ENCODE results near the gene MAML3.
A peak's percentile ranks its signal among the peaks of the same experiment; 100 is the strongest.

MAML3 gene

DNA sequence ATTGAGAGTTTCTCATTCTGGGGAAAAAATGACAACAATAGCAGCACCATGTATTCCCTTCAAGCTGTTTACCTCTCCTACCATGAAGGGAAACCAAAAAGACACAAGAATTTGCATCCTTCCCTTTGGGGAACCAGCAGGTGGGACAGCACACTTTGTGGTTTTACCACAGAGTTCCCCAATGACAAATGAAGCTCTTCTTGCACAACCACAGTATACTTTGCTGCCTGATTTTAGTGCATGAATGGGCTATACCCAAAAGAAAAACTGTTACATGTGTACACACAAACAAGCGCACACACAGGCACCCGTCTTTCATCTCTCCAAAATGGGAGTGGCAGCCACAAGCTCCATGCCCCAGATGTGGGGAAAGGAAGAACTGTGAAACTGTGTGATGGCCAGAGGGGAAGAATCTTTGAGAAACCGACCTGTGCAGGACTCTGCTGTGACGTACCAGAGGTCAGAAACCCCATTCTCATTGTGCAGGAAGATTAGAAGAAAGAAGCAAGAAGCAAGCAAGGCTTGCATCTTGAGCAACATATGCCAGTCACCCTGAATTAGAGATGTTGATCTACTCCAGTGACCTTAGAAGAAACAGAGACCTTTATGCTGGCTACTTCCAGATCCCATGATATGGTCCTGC is 2.7 kb upstream of the MAML3 start:
- DNase-seq (ENCODE audit: low read depth, low spot score) = no peak

- DNase-seq (ENCODE audit: low read depth, low spot score) = no peak
Measured at GRCh38 chr4:140154572-140154891, 548 bp upstream of the MAML3 start.

DNA sequence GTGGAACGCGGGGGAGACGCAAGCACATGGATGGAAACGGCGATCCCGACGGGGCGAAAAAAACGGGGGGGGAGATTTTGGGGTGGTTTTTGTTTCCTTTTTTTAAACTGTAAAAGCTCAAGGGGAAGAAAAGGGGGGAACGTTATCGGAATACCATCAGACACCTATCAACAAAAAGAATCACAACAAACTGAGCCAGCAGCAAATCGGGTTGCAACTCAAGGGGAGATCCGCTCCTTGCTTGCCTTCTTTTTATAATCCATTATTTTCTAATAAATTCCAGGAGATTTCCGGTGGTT is 616 bp downstream of the MAML3 start:
- no peak for DNase-seq (ENCODE audit: low read depth, low spot score)

- peak; percentile 74 for DNase-seq (ENCODE audit: low read depth, low spot score)
Measured at GRCh38 chr4:140152751-140153418, 1.1 kb downstream of the MAML3 start.

DNA sequence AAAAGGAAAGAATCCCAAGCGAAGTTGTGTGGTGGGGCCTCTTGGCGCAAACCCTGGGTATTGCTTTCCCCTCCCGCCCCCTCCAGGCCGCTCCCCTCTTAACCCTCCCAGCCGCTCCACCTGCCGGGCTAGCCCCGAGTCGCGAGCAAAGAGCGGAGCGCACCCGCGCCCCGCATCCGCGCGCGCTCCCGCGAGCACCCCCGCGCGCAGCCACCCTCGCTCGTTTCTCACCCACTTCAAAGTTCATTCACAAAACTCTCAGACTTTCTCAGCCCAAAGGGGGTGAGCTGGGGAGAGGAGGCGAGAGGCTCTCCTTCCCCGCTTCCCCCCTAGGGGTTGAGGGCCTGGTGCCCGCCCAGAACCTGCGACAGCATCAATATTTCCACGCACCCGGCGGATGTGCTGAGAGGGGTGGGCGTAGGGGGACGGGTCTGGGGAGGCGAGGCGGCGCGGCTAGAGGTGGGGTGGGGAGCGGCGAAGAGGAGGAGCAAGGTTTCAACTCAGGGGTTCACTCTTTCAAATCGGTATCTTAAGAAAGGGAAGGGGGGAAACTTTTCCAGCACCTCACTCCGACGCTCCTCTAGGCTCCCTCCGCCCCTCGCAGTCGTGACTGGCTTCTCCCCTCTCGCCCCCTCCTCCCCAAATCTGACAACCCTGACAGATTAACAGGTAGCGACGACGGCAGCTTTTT is 1.8 kb downstream of the MAML3 start:
- no peak for DNase-seq (ENCODE audit: low read depth, low spot score)

GRCh38 chr4:140151699-140152012 is 2.3 kb downstream of the MAML3 start:
- DNase-seq (ENCODE audit: low read depth, low spot score) = peak; percentile 93

DNA sequence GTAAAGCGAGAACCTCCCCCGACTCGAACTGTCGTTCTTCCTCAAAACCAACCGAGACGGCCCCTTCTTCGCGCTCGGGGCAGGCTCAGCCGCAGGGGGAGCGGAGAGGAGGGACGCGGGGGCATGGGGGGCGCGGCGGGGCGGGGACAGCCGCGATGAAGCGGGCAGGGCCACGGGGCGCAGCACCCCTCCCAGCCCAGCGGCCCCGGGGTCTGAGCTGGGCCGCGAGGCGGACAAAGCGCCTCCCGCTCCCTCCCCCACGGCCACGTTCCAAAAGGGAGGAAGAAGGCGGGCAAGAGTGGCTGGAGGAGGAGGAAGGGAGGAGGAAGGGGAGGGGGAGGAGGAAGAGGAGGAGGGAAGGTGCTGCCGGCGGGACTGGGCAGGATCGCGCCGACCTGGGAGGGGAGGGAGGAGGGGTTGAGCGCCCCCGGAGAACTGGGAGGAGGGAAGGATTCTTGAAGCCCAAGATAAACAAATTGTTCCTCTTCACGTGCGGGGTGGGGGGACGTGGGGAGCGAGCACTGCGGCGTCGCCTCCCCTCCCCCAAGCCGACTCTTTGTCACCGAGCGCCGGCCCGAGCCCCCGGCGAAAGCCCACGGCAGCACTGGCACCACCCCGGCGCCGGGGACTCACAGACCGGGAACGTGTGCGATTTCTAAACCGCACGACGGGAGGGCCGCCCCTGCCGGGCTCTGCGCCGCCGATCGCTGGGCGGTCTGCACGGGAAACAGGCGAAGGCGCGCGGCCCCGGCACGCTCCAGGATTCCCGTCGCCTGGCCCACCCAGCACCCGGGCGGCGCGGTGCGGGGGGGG is 2.9 kb downstream of the MAML3 start:
- DNase-seq (ENCODE audit: low read depth, low spot score) = peak; percentile 96

GRCh38 chr4:140150636-140150885 is 3.4 kb downstream of the MAML3 start:
- no peak for DNase-seq (ENCODE audit: low read depth, low spot score)

GRCh38 chr4:140149846-140150635 is 3.9 kb downstream of the MAML3 start:
- peak; percentile 80 for DNase-seq (ENCODE audit: low read depth, low spot score)

DNA sequence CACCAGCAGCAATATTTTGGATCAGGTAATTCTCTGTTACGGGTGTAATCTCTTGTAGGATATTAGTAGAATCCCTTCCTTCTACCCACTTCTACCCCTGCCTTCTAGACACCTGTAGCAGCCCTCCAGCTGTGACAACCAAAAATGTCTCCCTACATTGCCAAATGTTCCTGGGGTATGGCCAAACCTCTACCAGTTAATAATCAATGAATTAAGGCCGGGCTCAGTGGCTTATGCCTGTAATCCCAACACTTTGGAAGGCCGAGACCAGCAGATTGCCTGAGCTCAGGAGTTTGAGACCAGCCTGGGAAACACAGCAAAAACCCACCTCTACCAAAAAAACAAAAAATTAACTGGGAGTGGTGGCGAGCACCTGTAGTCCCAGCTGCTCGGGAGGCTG is 9.9 kb downstream of the MAML3 start:
- no peak for DNase-seq (ENCODE audit: low read depth, low spot score)

DNA sequence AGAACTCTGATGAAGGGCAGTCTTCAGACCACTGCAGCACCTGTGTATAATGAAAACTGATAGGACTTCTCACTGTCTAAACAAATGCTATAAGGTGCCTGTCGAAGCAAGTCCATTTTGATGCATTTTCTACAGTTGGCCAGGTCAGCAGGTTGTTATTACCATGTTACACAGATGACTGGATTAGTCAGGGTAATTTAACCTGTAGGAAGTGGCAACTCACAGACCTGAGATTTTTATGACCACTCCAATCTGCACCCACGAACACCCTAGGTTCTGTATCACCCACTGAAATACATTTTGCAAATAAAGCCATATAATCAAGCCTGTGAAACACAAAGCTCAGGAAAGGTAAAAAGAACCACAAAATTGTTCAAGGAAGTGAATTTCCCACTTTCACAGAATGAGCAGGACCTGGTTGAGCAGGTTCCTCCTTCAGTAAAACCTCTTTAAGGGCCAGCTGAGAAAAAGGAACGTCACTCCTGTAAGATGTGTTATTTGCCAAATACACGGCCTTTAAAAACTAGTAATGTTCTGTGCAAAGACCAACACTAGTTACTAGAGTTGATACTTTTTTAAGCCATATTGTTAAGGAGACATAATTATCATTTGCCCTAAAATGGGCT is 12.7 kb downstream of the MAML3 start:
- no peak for DNase-seq (ENCODE audit: low read depth, low spot score)

DNA sequence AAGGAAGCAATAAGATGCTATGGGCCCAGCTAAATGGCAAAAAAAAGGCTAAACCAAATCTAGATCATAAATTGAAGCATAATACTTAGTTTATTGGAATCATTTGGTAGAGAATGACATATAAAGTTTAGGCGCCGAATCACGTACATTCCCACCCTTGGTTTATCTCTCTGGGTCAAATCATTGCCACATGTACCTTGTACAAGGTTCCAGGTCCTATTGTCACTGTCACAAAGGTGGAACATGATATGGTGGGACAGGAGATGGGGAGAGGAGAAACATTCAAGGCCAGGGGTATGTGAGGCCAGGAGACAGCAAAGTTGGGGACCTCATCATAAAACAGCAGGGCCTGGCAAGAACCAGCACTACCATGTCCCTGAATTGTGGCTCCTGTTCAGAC is 13.4 kb downstream of the MAML3 start:
- no peak for DNase-seq (ENCODE audit: low read depth, low spot score)

GRCh38 chr4:140138428-140138827 is 15.6 kb downstream of the MAML3 start:
- DNase-seq (ENCODE audit: low read depth, low spot score) = peak; percentile 27

GRCh38 chr4:140137671-140138070 is 16.3 kb downstream of the MAML3 start:
- peak; percentile 88 for DNase-seq (ENCODE audit: low read depth, low spot score)

GRCh38 chr4:140136509-140136908 is 17.5 kb downstream of the MAML3 start:
- DNase-seq (ENCODE audit: low read depth, low spot score) = peak; percentile 12

- peak; percentile 64 for DNase-seq (ENCODE audit: low read depth, low spot score)
Measured at GRCh38 chr4:140135529-140136088, 18.4 kb downstream of the MAML3 start.

GRCh38 chr4:140134746-140135425 is 19.1 kb downstream of the MAML3 start:
- no peak for DNase-seq (ENCODE audit: low read depth, low spot score)

GRCh38 chr4:140133576-140133975 is 20.4 kb downstream of the MAML3 start:
- no peak for DNase-seq (ENCODE audit: low read depth, low spot score)

GRCh38 chr4:140131675-140132229 is 22.2 kb downstream of the MAML3 start:
- no peak for DNase-seq (ENCODE audit: low read depth, low spot score)

GRCh38 chr4:140130677-140131076 is 23.3 kb downstream of the MAML3 start:
- DNase-seq (ENCODE audit: low read depth, low spot score) = peak; percentile 57
